HG02973 (cell line): Measurements from ENCODE around the gene NEBL.

ENCODE experiments used
- ATAC-seq: cut with Tn5 transposase; IDR thresholded peaks from one replicate; pipeline ENCODE4 v1.9.1; 2021; ENCODE audit warnings: moderate library complexity; ENCODE audit not compliant: unreplicated experiment

The NEBL gene

DNA sequence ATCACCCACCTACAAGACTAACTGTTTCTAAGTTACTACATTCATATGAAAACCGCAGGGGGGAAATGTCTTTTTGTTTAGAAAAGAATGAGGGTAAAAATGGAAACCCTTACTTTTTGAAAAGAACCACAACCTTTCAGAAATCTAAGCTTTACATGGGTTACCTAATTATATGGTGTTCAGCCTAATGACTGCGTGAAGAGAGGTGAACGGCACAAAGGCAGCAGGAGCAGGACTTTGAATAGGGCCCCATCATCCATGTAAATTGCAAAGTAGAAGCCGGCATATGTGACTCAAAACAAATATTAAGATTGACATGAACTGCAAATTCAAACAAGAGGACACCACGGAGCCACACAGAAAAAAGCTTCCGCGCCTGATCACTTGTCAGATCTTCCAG, 25.1 kb downstream of the NEBL start:
- no peak for ATAC-seq

DNA sequence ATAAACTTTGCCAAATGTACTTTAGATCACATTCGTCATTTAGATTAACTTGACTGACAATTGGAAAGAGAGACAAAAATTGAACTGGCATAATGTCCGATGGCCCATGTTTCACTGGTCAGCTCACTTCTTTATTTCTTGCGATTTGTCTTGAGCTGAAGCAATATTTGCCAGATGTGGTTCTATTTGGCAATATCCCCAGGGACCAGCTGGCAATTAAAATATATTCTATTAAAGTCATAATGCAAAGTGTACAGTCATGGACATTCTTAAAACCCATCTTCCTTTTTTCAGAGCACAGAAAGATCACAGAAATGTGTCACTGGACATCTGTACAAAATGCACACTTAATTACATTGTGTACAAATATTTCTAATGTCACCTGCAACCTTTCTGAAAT, 26.3 kb downstream of the NEBL start:
- ATAC-seq, result no peak

DNA sequence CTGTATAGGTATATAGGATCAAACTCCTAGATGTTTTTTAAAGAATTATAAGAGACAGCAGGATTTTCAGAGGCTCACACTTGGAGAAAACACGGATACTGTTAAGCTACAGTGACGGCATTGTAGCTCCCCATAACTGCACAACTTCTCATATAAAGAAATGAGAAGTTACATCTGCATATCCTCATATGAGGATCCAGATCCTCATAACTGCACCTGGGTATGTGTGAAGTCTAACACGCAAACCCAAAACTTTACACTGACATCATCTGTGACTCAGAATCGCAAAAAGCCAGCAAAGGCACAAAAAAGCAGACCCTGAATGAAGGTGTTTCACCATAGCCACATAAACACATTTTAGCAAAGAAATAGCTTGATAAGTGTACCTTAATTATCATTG, 34.1 kb downstream of the NEBL start:
- ATAC-seq, result no peak

DNA sequence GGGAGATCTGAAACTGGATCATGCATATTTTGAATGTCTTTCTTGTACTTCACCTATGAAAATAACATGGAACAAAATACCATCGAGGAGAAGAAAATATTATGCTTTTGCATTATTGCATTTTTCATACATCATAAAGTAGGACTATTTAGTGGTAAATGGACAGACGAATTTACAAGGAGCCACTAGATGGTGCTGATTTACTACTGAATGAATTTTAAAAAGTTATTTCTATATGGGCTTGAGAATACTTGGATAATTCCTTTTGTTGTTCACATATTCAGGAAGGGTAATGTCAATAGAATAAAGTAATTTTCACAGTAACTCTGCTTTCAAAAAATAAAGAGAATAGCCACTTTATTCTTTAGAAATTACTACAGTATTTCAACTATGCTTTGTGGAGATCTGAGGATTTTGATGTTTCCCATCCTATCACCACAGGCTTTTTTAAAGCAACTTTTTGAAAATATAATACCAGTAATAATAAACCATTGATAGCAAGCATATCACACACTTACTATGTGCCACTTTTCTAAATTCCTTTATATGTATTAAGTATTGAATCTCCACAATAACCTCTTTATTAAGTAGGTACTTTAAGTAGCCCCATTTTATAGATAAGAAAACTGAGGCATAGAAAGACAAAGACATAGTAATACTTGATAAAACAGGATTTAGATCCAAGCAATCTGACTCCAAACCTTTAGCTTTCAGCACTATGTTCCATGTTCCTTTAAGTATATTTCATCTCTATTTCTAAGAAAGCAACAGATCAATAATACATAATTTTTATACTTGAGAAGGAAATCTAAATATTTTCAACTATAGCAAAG, 38.6 kb downstream of the NEBL start:
- ATAC-seq, result no peak

DNA sequence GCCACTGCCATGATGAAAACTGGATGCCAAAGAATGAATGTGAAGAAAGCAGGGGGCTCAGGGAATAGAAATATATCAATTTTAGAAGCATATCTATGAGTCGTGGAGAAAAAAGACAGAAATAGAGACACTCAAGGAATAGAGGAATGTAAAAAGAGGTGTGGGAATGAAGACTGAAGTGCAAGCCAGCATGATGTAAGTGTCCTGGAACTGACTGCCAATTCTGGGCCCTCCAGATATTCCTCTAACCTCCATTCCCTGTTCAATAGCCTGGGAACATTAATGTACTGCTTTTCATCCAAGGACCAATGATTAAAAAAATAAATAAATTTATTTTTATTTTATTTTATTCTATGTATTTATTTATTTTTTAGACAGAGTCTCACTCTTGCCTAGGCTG, 40.6 kb downstream of the NEBL start:
- no peak for ATAC-seq

DNA sequence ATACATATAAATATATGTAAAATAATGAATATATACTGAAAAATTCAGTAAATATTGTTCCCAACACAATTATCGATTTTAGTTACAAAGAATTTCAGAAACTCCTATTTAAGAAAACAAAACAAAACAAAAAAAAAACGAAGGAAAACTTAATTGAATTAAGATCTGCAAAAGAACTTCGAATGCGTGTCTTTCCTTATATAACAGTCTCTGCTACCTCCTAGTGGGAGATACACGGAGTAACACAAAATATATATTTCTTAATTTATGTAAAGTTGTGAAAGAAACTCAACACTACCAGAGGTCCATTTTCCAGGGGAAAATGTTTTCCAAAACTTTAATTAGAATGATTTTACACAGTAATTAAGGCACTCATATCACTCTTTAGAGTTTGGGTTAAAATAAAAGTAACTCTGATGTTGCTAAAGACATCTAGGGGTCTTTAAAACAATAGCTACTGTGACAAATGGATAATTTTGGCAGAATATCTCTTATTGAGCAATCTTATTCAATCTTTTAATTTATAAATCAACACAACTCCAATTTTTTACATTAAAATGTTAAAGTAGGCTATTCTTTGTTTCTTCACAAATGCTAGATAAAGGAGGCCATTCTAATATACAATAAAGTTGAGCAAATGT, 41.6 kb downstream of the NEBL start:
- no peak for ATAC-seq

DNA sequence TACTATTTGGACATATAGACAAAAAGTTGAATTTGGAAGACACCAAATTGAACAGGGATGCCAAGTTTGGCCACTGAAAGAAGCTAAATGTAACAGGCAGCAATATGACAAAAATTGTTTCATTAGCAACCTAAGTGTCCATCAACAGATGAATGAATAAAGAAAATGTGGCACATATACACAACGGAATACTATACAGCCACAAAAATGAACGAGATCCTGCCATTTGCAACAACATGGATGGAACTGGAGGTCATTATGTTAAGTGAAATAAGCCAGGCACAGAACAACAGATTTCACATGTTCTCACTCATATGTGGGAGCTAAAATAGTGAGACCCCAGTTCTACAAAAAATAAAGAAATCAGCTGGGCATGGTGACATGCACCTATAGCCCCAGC, 43.8 kb downstream of the NEBL start:
- ATAC-seq, result no peak

DNA sequence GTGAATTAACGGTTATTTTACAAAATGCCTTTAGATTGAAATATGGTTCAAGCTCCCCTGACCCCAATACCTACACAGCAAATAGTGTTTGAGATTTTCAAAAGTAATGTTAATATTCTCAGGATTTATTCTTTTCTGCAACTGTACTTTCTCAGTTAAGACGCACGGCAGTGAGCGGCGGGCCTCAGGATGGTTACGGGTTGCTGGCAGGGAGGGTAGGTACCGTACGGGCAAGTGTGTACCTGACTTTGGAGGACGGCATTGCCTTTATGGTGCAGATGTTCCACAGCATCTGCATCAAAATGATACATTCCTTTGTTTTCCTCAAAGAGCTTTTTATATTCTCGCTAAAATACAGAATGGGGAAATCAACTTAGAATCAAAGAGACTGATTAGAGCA, 44.8 kb downstream of the NEBL start:
- ATAC-seq, result no peak

DNA sequence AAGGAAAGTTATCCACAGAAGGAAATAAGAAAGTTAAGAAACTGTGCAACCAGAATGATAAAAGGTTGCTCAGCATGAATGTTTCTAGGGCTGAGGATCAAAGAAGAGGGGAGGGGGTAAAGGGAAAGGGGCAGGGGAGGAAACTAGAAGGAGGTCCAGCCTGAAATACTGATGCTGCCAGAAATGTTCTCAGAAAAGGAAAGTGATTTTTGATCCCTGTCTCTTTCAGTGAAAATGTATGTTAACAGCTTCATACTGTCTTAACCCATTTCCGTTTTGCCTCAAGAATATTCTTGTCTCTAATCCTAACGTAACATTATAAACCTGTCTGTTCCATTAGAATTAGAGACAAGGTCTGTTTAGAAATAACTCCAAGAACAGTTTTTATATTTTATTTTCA, 49.6 kb downstream of the NEBL start:
- ATAC-seq, result no peak

DNA sequence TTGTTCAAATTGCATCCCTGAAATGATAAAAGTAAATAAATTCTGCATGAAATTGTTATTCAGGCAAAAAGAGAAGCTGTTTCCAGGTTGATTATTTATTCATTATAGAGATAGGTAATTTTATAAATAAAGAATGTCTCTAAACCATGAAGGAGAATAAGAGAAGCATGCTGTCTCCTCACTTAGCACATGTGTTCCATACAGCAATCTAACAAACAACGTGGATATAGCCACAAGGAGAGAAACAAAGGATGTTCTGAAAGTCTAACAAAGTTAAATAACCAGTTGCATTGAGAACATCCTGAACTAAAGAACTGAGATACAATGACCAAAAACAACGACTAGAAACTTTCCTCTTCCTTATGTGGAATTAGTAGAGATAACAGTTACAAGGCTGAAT, 50.8 kb downstream of the NEBL start:
- ATAC-seq, result no peak

DNA sequence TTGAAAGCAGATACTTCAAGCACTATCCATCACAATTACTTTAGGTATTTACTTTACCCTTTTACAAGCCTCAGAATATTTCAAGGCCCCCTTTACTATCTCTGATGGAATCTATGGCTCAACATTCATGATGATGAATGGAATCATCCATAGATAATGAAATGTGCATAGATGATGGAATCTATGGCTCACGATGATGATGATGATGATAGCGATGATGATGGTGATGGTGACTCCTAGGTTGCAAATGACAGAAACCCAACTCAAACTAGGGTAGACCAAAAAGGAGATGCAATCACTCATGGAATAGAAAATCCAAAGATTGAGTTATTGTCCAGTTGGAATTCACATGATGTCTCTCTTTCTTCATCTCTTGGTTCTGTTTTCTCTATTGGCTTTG, 55.7 kb downstream of the NEBL start:
- ATAC-seq, result no peak

DNA sequence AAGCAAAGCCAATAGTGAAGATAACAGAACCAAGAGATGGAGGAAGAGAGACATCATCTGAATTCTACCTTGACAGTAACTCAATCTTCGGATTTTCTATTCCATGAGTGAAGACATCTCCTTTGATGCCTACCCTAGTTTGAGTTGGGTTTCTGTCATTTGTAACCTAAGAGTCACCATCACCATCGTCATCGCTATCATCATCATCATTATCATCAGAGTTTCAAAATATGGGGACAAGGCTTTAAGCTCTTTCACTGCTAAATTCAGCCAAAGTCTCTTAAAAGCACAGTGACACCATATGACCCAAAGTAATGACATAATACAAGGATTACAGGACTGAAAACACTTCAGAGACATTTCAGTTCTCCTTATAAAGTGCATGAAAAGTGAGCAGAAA, 57.2 kb downstream of the NEBL start:
- ATAC-seq, result no peak

DNA sequence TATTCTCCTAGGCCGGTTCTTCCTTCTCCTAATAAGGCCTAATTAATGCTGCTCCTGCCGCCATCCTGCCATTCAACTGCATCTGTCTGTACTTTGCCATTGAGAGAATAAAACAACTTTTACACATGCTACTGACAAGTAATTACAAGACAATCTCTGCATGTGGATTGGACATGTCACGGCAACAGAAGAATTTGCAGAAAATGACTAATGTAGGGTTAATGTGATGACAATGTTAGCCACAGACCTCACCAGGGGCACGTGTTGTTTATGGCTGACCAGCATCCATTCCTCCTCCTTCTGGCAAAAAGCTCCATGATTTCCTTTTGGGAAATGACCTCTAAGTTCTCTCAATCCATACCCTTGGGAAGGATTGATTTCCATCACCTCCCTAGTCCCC, 58.0 kb downstream of the NEBL start:
- ATAC-seq, result no peak

DNA sequence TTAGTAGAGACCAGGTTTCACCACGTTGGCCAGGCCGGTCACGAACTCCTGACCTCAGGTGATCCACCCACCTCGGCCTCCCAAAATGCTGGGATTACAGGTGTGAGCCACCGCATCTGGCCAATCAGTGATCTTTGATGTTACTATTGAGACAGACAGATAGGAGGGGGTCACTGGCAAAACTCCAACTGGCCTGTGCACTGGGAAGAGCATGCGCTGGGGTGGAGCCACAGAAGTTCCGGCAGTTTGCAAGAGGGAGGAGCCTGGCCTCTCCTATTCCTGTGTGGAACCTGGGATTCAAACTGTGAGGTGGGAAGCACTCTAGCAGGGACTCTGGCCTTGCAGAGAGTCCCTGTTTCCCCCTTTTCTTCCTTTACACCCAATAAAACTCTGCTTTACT, 60.7 kb downstream of the NEBL start:
- ATAC-seq, result no peak

DNA sequence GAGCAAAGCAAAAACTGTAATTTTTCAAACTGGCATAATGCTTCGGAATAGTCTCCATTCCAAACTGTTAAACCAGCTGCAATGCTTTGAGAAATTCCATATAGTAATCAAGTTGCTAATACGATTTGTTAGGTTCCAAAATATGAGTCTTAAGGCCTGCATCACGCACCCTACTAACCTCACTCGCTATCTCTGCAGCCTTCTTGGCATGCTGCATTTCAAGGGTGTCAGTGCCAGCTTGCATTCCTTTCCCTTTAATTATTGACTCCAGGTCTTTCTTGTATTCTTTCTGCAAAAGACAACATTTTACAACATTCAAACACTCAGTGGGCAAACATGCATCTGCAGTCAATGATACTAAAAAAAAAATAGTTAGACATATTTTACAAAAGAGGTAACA, 61.8 kb downstream of the NEBL start:
- ATAC-seq, result no peak

DNA sequence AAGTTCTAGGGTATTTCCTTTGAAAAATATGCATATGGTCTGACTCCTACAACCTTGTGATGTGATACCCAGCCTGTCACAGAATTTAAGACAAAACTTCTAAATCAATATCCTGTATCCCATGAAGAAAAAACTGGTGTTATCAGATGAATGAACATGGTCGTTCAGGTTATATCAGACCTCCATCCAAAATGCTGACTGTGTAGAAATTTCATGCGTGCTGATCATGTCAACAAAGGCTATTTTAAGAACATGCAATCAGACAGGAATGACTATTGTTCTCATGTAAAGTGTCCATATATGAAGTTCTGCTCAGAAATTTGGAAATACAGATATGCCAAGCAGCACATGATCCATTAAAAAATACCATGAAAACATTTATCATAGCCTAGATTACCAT, 62.3 kb downstream of the NEBL start:
- no peak for ATAC-seq

DNA sequence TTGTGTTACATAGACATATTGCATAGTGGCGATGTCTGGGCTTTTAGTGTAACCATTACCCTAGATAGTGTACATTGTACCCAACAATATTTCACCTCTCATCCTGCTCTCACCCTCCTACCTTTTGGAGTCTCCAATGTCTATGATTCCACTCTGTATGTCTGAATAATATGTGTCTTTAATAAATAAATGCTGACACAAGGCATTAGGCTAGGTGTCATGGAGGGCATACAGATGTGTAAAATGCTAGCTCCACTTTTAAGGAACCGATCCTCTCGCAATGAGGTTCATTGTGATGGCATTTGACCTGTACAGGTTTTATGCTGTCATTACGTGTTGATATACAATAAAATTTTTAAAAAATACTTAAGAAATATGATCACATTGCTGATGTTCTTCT, 74.3 kb downstream of the NEBL start:
- ATAC-seq, result no peak

DNA sequence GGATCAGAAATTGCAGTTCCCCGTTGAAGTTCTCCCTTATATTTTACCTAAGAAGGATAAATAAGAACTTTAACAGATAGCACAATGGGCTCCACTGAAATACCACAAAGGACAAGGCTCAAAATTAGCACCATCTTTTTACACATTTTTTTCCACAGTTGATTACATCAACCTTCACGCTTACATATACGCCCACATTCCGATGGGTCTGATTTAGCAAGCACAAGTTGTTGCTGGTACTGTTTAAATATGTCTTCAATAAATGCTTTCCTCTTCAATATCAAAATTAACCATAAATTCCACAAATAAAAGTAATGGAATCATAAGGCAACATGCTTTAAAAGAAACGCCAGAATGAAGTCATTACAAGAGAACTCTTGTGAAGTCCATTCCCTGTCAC, 79.5 kb downstream of the NEBL start:
- no peak for ATAC-seq

DNA sequence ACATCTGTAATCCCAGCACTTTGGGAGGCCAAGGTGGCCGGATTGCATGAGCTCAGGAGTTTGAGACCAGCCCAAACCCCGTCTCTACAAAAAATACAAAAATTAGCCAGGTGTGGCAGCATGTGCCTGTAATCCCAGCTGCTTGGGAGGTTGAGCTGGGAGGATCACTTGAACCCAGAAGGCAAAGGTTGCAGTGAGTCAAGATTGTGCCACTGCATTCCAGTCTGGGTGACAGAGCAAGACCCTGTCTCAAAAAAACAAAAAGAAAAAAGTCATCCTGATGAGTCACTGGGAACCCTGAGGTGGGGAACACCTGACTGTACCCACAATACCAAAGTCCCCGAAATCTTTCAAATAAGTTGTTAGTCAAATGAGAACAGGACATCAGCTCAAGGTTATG, 80.0 kb downstream of the NEBL start:
- no peak for ATAC-seq

DNA sequence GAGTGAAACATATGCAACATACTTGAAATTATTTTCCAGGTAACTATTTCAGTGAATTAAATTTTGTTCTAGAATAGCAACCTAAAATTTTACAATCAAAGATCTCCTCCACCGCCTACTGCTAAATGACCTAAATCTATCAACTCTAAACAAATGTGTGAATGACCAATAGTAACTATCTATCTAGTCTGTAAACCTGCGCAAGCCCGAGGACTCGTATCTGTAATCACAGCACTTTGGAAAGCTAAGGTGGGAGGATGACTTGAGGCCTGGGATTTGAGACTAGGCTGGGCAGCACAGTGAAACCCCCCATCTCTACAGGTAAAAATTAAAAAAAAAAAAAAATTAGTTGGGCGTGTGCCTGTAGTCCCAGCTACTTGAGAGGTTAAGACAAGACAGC, 83.0 kb downstream of the NEBL start:
- no peak for ATAC-seq

DNA sequence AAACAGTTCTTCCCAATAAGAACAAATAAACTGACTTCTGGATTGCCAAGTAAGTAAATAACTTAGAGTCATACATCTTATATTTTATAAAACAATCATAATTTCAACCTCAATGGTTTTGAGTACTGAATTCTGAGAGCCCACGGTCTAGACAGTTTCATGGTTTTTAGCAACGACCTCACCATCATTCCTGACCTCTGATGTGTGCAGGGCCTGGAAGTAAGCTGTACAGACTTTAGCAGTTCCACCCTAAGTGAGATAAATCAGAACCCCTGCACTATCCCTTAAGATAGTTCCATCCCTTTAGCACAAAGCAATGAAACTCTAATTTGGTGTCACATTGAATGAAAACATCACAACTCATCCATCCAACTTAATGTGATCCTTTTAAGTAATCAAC, 86.0 kb downstream of the NEBL start:
- ATAC-seq, result no peak

DNA sequence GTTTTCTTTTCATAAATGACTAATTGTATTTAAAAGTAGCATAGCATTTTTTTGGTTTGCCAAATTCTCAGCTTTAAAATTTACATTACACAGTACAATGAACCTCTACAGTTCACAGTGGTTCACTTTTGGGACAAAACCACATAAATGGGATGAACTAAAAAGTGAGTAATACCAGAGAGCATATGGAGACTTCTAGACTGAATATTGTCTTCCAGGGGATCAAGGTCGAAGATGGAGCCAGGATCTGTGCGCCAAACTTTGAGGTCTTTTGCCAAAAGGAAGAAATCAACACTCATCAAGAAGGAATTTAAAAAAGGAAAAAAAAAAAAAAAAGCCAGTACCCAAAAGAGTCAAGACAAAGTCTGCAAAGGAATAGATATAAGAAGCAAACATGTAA, 87.5 kb downstream of the NEBL start:
- ATAC-seq, result no peak

DNA sequence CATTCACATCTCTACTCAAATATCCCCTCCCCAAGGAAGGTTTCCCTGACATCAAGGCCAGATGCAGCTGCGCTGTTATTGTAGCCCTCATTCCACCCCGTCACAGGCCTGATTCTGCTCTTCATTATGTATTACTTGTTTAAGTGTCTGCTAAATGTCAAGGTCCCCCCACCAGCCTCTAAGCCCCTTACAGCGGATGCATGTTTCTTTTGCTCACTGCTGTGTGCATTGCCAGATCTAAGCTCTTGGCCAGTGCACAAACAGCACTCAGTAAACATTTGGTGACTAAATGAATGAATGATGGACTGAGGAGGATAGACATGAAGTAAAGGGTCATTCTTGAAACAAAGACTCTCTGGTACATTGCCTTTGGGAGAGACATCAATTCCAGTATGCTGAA, 90.6 kb downstream of the NEBL start:
- ATAC-seq, result no peak
